ENCODE results near the gene OR8D2. TPM values are rescaled to one million over a fixed set of nuclear protein-coding genes. Genes with fewer than 3 reads are reported as not detected.

OR8D2 gene
- total and polyA plus RNA-seq, 2 of the 4 experiments (the other 2 are of a cell fraction), result not detected

DNA sequence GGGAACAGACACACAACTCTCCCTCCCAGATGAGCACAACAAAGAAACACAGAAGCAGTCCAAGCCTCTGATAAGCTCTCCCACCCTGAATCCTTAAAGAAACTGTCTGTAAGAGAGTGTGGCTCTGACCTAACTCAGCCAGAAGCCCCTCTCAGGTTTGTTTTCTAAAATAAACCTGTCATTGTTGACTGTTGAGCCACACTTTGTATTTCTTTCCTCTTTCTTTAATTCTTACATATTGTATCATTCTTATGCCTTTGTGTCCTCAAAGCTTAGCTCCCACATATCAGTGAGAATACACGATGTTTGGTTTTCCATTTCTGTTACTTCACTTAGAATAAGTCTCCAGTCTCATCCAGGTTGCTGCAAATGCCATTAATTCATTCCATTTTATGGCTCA lies 7.8 kb upstream of the OR8D2 start:
- Histone ChIP-seq H4K5ac (ENCODE audit: low read depth, low read length) (no peak overlapping the region), H4K91ac (ENCODE audit: insufficient read depth, low read depth, low read length) (no peak overlapping the region), H2AK5ac (ENCODE audit: low read depth, low read length) (no peak overlapping the region), H3K27me3 (ENCODE audit: control insufficient read depth, insufficient read depth, low read length) (peaks cover 3% of the 10 kb centered on the region; the same call in 1 of the 2 replicates), H3K79me1 (ENCODE audit: low read depth in 1 of 2, low read length in 2 of 2) (no peaks in the 10 kb centered on the region), H3K4me3 (ENCODE audit: insufficient read depth, low read depth, low read length) (no peak overlapping the region), H3K9ac (ENCODE audit: low read depth, low read length) (no peak overlapping the region), H2BK120ac (ENCODE audit: low read depth, low read length) (no peak overlapping the region), H3K18ac (ENCODE audit: low read depth, low read length) (no peak overlapping the region; the same call in 1 of the 2 replicates), H3K14ac (replicated peaks; ENCODE audit: low read depth, low read length) (no peak overlapping the region), H3K56ac (ENCODE audit: extremely low read depth, insufficient read depth, low read length) (no peak overlapping the region), H3K4me2 (ENCODE audit: low read depth, low read length) (no peak overlapping the region), H4K20me1 (ENCODE audit: insufficient read depth, low read length) (no peaks in the 10 kb centered on the region), H2AFZ (replicated peaks; ENCODE audit: low read length, poor library complexity) (no peak overlapping the region), H3K23ac (ENCODE audit: low read depth, low read length) (no peak overlapping the region), H3K27ac (ENCODE audit: insufficient read depth, low read length) (no peak overlapping the region), H2BK5ac (ENCODE audit: low read depth, low read length, poor library complexity, severe bottlenecking) (no peak overlapping the region), H3K36me3 (ENCODE audit: control insufficient read depth, insufficient read depth, low read length) (no peaks in the 10 kb centered on the region), H3K9me3 (ENCODE audit: control insufficient read depth, insufficient read depth, low read length) (no peaks in the 10 kb centered on the region), H3K9me1 (ENCODE audit: insufficient read depth, low read length) (no peaks in the 10 kb centered on the region), H4K8ac (ENCODE audit: low read depth in 2 of 2, low read length in 2 of 2) (no peak overlapping the region), H3K4ac (ENCODE audit: low read depth, low read length) (no peak overlapping the region), H2BK20ac (ENCODE audit: low read depth, low read length) (no peak overlapping the region), H2AK9ac (replicated peaks; ENCODE audit: low read depth, low read length, poor library complexity) (no peak overlapping the region), H2BK15ac (ENCODE audit: low read depth, low read length) (no peak overlapping the region), H3K4me1 (ENCODE audit: control insufficient read depth, insufficient read depth, low read length) (no peaks in the 10 kb centered on the region)
- no CpG with 5 or more reads among the region's 1 CpG for WGBS, 2 experiments (ENCODE audit: extremely low coverage in 2 of 2, insufficient read length in 1 of 2)
- DNase-seq, result no peak
- BruUV-seq (replicated peaks), result no TSS peak
- no peak for ATAC-seq (ENCODE audit: low read depth)
- ChIA-PET CTCF (interaction anchor here (1.0 kb wide), 1 partner anchor 259 kb away, joined by 4 read pairs; no protein-coding TSS in a partner anchor), POLR2A (ENCODE audit: unreplicated experiment) (no interaction called here)
- dilution Hi-C loops (cut with HindIII; ENCODE audit: low sequenced_read_pairs, unreplicated experiment) (no loop called here), in situ Hi-C loops (cut with MboI; ENCODE audit: low sequenced_read_pairs) (no loop called here), intact Hi-C loops (cut with micrococcal nuclease) (no loop called here)
- TF ChIP-seq RAD21 (IDR thresholded peaks at IDR 0.05; ENCODE audit: low read length) (no peak), RFX5 (IDR thresholded peaks at IDR 0.05; ENCODE audit: low read depth, low read length) (no peak), MXI1 (IDR thresholded peaks at IDR 0.05; ENCODE audit: borderline replicate concordance, low read depth, low read length) (no peak), USF2 (IDR thresholded peaks at IDR 0.05; ENCODE audit: low read depth, low read length) (no peak), RCOR1 (IDR thresholded peaks at IDR 0.05; ENCODE audit: insufficient replicate concordance, low read length) (no peak), CHD1 (IDR thresholded peaks at IDR 0.05; ENCODE audit: low read depth, low read length) (no peak), CEBPB (IDR thresholded peaks at IDR 0.05; ENCODE audit: low read depth, low read length) (no peak), FOS (IDR thresholded peaks at IDR 0.05; ENCODE audit: low read depth, low read length) (no peak), MAFK (IDR thresholded peaks at IDR 0.05; ENCODE audit: low read depth, low read length) (no peak), SMC3 (IDR thresholded peaks at IDR 0.05; ENCODE audit: low read depth, low read length) (no peak), BHLHE40 (IDR thresholded peaks at IDR 0.05; ENCODE audit: low read depth, low read length) (no peak), POLR2A (IDR thresholded peaks at IDR 0.05; ENCODE audit: low read depth, low read length) (no peak), NFE2L2 (IDR thresholded peaks at IDR 0.05; ENCODE audit: low read depth, low read length) (no peak), MAZ (IDR thresholded peaks at IDR 0.05; ENCODE audit: borderline replicate concordance, low read depth, low read length) (no peak)
- TF ChIP-seq, protein P1, sequence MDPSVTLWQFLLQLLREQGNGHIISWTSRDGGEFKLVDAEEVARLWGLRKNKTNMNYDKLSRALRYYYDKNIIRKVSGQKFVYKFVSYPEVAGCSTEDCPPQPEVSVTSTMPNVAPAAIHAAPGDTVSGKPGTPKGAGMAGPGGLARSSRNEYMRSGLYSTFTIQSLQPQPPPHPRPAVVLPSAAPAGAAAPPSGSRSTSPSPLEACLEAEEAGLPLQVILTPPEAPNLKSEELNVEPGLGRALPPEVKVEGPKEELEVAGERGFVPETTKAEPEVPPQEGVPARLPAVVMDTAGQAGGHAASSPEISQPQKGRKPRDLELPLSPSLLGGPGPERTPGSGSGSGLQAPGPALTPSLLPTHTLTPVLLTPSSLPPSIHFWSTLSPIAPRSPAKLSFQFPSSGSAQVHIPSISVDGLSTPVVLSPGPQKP (IDR thresholded peaks at IDR 0.05; ENCODE audit: borderline replicate concordance, low read depth, low read length), result no peak

Data from IMR-90 (cell line).